Measurements from ENCODE around the gene TBC1D1.
A peak's percentile ranks its signal among the peaks of the same experiment; 100 is the strongest.

The TBC1D1 gene

DNA sequence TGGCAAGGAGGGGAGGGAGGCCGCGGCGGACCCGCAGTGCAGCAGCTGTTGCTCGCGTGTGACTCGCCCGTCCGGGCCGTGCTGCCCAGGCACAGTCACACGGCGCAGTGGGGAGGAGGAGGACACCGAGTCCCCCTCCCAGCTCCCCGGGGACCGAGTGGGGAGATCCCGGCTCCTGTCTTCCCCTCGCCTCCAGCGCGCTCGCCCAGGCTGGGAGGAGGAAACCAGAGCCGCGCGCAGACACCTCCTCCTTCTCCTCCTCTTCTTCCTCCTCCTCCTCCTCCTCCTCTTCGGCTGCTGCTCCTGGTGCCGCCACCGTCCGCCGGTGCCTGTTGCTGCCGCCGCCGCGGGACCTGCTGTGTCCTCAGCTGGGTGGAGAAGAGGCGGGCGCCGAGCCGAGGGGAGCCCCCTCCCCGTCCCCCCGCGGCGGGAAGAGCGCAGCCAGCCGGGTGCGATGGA is at the start of gene TBC1D1:
TBC1D1 (plus strand) TSS at position 284 of the 459 bp plus-strand sequence. CDS start 11,012 bp downstream, outside the sequence.
- DNase-seq (ENCODE audit: low spot score): no peak

GRCh38 chr4:37844204-37844603 is 46.7 kb upstream of the TBC1D1 start:
- DNase-seq (ENCODE audit: low spot score): no peak

DNA sequence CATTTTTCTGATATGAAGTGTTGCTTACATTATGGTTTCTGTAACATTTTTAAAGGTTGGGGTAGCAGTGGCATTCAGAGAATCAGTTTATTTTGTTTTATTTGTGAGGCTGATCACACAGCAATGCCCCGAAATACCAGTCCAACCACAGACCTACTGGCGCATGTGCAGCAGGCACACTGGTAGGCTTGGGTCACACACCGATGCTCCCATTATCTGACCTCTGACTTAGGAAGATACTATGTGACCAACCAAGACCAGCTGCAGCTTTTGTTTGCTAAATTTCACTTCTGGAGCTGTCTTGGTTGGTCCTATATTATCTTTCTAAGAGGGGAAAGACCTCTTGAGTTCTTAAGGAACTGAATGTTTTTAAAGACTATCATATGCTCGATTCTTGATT is 45.7 kb upstream of the TBC1D1 start:
- DNase-seq (ENCODE audit: low spot score): no peak

- DNase-seq (ENCODE audit: low spot score): no peak
These were observed 43.5 kb upstream of the TBC1D1 start for GRCh38 chr4:37847311-37847884.

DNA sequence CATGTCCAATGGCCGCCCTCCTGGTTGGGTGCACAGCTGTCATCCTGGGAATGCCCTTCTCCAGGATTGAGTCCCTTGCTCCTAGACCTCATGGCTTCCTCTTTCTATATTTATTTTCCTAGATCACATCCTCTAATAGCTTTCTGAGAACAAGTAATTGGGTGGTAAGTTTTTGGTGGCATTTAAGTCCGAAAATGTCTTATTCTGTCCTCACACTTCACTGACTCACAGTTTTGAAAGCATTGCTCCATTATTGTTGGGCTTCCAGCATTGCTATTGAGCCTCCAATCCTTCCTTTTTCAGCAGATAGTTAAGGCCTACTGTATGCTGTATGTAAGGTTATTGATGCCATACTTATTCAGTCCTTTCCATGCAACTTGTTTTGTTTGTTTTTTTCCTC is 38.5 kb upstream of the TBC1D1 start:
- no peak for DNase-seq (ENCODE audit: low spot score)

GRCh38 chr4:37858112-37858511 is 32.8 kb upstream of the TBC1D1 start:
- no peak for DNase-seq (ENCODE audit: low spot score)

DNA sequence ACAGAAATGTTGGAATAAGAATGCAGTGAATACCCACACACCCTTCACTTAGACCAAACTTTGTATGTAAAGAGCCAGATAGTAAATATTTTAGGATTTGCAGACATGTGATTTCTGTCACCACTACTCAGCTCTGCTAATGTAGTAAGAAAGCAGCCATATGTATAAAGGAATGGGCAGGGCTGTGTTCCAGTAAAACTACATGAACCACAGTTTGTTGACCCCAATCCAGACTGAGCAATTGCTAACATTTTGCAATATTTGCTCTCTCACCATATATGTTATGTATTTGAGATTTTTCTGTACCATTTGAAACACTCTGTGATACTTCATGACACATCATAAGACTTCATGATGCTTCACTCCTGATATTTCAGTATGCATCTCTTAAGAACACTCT is 32.0 kb upstream of the TBC1D1 start:
- DNase-seq (ENCODE audit: low spot score): no peak

DNA sequence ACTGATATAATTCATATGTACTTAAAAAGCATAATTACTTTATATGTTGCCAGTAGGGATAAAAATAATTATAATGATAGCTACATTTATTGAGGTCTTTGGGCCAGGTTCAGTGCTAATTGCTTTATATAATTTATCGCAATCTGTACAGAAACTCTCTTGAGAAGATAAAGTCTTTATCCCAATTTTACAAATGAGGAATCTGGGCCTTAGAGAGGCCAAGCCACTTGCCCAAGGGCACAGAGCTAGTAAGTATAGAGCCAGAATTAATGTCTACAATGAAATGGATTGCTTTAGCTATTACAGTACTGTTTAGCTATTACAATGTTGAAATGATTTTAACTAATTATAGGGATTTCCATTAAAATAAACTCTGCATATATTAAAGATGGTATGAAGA is 30.6 kb upstream of the TBC1D1 start:
- no peak for DNase-seq (ENCODE audit: low spot score)

DNA sequence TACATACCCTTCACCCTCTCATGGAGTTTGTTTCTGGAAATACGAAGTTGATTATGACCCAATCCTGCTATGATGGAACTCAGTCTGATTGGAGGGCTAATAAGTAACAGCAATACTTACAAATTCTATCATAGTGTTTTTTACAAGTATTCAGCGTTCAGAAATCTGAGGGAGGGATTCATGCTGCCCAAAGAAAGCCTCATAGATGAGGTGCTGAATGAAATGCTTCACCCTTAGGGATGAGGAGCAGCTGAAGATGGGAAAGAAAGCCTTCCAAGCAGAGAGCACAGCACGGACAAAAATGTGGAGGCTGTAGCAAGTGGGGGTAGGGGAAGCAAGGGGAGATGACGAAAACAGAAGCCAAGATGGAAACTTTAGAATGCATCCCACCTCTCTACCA is 27.9 kb upstream of the TBC1D1 start:
- DNase-seq (ENCODE audit: low spot score): no peak

GRCh38 chr4:37864786-37865185 is 26.1 kb upstream of the TBC1D1 start:
- DNase-seq (ENCODE audit: low spot score): no peak

- DNase-seq (ENCODE audit: low spot score): no peak
These were observed 25.4 kb upstream of the TBC1D1 start for GRCh38 chr4:37865450-37865849.

DNA sequence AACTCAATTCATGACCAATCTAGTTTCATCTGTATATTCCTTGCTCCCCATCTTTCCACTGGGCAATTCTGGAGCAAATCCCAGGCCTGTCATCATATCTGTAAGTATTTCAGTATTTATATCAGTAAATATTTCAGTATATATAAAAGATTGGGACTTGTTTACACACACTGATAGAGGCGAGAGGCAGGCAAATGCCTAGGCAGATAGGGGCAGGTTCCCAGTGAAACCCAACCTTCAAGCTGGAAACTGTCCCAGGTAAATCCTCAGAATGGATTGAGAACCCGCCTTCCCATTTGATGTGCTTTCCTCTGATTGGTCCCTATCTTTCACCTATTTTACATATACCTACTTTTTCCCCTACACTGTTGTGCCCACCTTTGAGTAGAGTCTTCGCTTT is 23.8 kb upstream of the TBC1D1 start:
- no peak for DNase-seq (ENCODE audit: low spot score)

DNA sequence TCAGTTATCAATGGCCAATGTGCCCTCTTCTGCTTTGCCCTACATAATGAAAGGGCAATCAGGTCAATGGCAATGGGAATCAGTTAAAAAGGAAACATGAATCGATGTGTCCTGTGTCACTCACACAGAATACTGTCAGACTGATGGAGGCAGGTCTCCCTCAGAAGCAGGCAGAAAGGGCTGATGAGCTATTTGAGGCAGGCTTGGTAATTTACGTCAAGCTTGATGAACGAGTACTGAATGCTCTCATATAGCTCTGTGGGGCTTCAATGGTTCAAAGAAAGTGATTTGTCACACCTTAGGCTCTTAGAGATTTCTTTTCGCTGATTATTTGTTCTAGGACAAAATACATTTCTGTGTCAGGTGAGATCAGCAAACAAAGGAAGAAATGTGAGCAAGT is 22.6 kb upstream of the TBC1D1 start:
- no peak for DNase-seq (ENCODE audit: low spot score)

GRCh38 chr4:37872310-37872988 is 18.4 kb upstream of the TBC1D1 start:
- no peak for DNase-seq (ENCODE audit: low spot score)

DNA sequence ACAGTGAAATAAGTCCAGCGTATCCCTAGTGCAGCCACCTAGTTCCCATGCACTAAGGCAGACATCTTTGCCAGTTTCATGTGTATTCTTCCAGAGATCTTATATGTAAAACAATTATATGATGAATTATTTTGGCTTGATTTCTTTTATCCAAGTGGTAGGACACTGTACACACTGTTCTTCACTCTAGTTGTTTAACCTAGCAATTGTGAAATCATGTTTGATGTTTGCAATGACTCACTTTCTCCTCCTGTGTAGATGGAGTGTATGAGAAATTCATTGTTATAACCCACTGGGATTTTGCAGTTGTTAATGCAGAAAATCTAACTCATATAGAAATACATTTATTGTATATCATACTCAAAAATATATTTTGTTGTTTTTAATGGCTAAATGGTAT is 17.5 kb upstream of the TBC1D1 start:
- no peak for DNase-seq (ENCODE audit: low spot score)

- no peak for DNase-seq (ENCODE audit: low spot score)
These were observed 14.7 kb upstream of the TBC1D1 start for GRCh38 chr4:37876156-37876555.

DNA sequence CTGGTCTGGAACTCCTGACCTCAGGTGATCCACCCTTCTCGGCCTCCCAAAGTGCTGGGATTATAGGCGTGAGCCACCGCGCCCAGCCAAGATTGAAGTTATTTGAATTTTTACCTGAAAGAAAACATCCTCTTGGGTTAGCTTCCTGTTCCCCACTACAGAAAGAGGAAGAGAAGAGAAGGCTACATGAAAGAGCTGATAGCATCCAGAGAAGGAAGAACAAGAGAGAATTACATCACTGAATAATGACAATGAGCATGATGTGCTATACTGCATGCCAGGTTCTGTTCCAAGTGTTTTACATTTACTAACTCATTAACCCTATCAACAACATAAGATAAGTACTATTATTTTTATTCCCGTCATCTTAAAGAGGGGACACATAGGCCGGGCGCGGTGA is 11.5 kb upstream of the TBC1D1 start:
- no peak for DNase-seq (ENCODE audit: low spot score)

GRCh38 chr4:37881811-37882210 is 9.1 kb upstream of the TBC1D1 start:
- no peak for DNase-seq (ENCODE audit: low spot score)

GRCh38 chr4:37882665-37883296 is 8.1 kb upstream of the TBC1D1 start:
- no peak for DNase-seq (ENCODE audit: low spot score)

DNA sequence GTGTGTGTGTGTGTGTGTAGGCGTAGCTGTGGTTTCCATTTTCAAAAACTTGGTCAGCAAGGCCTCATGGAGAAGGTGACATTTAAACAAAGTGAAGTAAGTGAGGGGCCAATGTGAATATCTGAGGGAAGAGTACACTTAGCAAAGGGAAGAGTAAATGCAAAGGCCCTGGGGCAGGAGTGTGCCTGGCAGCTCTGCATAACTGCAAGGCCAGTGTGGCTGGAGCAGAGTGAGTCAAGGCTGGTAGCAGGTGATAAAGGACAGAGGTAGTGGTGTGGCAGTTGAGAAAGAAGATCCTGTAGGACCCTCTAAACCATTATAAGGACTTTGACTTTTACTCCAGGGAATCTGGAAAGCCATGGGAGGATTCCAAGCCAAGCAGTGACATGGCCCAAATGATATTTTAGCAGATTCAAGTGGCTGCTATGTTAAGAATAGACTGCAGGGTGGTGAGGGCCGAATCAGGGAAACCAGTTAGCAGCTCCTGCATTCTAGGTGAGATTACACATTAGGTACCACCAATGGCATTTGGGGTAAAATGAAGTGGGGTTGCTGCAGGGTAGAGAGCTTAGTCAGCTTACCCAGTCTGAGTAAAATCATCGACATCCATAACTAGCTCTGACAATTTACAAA is 5.9 kb upstream of the TBC1D1 start:
- DNase-seq (ENCODE audit: low spot score): no peak

- no peak for DNase-seq (ENCODE audit: low spot score)
These were observed 5.4 kb upstream of the TBC1D1 start for GRCh38 chr4:37885496-37885895.

DNA sequence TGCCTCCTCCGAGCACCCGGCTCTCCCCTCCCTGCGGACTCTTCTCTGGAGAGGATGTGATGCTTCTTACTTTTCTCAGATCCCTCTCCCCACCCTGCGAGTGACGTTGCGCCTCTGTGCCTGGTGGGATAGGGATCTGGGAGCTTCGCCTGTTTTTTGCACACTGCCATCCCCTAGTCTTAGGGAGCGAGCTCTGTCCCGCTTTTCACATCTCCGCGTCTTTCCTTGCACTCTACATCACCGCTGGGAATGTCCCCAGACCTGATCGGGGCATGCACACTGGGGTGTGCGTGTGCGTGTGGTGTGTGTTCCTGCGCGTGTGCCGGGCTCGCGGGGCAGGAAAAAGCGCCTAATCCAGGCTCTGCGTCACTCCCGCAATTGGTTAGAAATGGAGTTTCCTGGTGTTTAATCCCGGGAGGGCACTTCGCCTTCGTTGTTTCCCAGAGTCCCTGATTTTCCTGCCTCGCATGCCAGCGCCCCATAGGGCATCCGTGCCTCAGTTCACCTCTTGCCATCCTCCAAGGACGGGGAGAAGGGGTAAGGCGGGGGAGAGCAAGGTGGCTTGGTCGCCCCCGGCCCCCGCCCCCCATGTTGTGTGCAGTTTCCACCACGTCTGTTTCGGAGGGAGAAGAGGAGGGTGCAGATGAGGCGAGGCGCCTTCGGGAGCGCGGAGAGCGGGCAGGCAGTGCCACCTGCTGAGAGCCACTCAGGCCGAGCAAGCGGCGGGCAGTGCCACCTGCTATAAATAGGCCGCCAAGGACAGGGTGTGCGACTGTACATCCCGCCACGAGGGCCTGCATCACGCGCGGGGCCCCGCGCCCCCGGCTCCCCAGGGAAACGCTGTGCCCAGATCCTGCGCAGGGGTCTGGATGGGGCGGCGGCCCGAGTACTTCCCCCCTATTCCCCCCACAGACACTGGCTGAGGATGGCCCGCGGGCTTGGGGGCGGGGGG is 759 bp upstream of the TBC1D1 start:
- DNase-seq (ENCODE audit: low spot score): peak; percentile 28
